Fibroblast of lung (primary cell): ENCODE results near the gene MYO18B.

Experiments used
- EZH2 ChIP-seq: IDR thresholded peaks from 2 replicates; pipeline ENCODE4 v1.5.1; 2012; ENCODE audit warnings: low read length, control low read depth, mild to moderate bottlenecking; ENCODE audit errors: missing control alignments
- TF ChIP-seq, protein P1 (sequence below), 2 donors: IDR thresholded peaks in 1 of 2; conservative IDR thresholded peaks in 1 of 2; 1 replicate in 1 of 2; 2 replicates in 1 of 2; pipeline ENCODE4 v1.5.1; 2011 to 2012; ENCODE audit warnings: low read length in 2 of 2, control low read depth in 1 of 2, inconsistent platforms in 1 of 2, low read depth in 1 of 2, mild to moderate bottlenecking in 1 of 2

- TF ChIP-seq EZH2: no peak
- TF ChIP-seq, protein P1, sequence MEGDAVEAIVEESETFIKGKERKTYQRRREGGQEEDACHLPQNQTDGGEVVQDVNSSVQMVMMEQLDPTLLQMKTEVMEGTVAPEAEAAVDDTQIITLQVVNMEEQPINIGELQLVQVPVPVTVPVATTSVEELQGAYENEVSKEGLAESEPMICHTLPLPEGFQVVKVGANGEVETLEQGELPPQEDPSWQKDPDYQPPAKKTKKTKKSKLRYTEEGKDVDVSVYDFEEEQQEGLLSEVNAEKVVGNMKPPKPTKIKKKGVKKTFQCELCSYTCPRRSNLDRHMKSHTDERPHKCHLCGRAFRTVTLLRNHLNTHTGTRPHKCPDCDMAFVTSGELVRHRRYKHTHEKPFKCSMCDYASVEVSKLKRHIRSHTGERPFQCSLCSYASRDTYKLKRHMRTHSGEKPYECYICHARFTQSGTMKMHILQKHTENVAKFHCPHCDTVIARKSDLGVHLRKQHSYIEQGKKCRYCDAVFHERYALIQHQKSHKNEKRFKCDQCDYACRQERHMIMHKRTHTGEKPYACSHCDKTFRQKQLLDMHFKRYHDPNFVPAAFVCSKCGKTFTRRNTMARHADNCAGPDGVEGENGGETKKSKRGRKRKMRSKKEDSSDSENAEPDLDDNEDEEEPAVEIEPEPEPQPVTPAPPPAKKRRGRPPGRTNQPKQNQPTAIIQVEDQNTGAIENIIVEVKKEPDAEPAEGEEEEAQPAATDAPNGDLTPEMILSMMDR (conservative IDR thresholded peaks at IDR 0.05 in 1 of 2, IDR thresholded peaks at IDR 0.05 in 1 of 2; ENCODE audit: low read depth in 1 of 2, low read length in 2 of 2): no peak
These were observed 92.5 kb downstream of the MYO18B start for GRCh38 chr22:25834490-25834889.
